Adrenal gland (tissue), 12 donors: ENCODE measurements around the gene MEOX2. TPM values are rescaled to one million over a fixed set of nuclear protein-coding genes. Genes with fewer than 3 reads are reported as not detected.

Source experiments
- DNase-seq, 7 donors: peaks; one replicate each; pipeline ENCODE4 v3.0.0-alpha.2; 2019 to 2020
- H3K27ac ChIP-seq, 5 donors: fragments of 200-600 bp; sonication (generic) in 4 of 5; 1 replicate in 3 of 5; 2 replicates in 2 of 5; pipeline versions ENCODE4 v1.5.1 to v1.8.0; 2016 to 2020; ENCODE audit warnings: mild to moderate bottlenecking in 1 of 5
- H3K27me3 ChIP-seq: fragments of 200-600 bp; 2 replicates; pipeline ENCODE4 v1.8.0; 2021
- H3K36me3 ChIP-seq, 2 donors: fragments of 200-600 bp; replicated peaks in 1 of 2; 1 replicate in 1 of 2; 2 replicates in 1 of 2; pipeline versions ENCODE4 v1.5.1 to v1.8.0; 2018 to 2022
- H3K4me1 ChIP-seq, 2 donors: fragments of 200-600 bp; replicated peaks in 1 of 2; 1 replicate in 1 of 2; 2 replicates in 1 of 2; pipeline versions ENCODE4 v1.5.1 to v1.8.0; 2018 to 2021
- H3K4me3 ChIP-seq, 4 donors: fragments of 200-600 bp; sonication (generic) in 3 of 4; one replicate each; pipeline ENCODE4 v1.5.1; 2016 to 2018
- H3K9me3 ChIP-seq, 3 donors: fragments of 200-600 bp; sonication (generic) in 1 of 3; replicated peaks in 1 of 3; 1 replicate in 2 of 3; 2 replicates in 1 of 3; pipeline versions ENCODE4 v1.5.1 to v1.8.0; 2016 to 2021
- CTCF ChIP-seq, 6 experiments: fragments of 450-650 bp in 4 of 6; fragments of 200-600 bp in 2 of 6; sonication (generic) in 1 of 6; IDR thresholded peaks; 1 replicate in 5 of 6; 2 replicates in 1 of 6; pipeline versions ENCODE4 v1.5.1 to v1.8.0; 2016 to 2021; ENCODE audit warnings: antibody characterized with exemption in 6 of 6, mild to moderate bottlenecking in 2 of 6, moderate library complexity in 1 of 6
- POLR2A ChIP-seq, 2 donors: fragments of 450-650 bp; IDR thresholded peaks; one replicate each; pipeline ENCODE4 v1.6.1; 2017; ENCODE audit warnings: antibody characterized with exemption in 2 of 2, mild to moderate bottlenecking in 2 of 2, moderate library complexity in 1 of 2
- WGBS, 4 donors: extraction: QIAGEN DNeasy Blood & Tissue Kit in 2 of 4; methylation state at CpG; one replicate each; pipeline versions ENCODE4 v1.1.5 to v1.1.7; 2013 to 2017; 5-methylcytosine and 5-hydroxymethylcytosine counted together
- intact Hi-C, 2 donors: fragments of 100-400 bp; cut with DNase I; formaldehyde crosslinking; loops; one replicate each; pipeline versions ENCODE4 v1.14.1 to v1.15.0; 2022 to 2023
- polyA plus RNA-seq, 3 donors: library from polyadenylated mRNA; stranded (reverse); fragments of 200-250 nt in 2 of 3; fragments of 350-450 nt in 1 of 3; fragmentation: Illumina TruSeq in 1 of 3; extraction: RNeasy Lipid Tissue Mini Kit (QIAGEN cat#74804) in 1 of 3; gene quantifications; one replicate each; pipeline ENCODE4 v1.2.3, GENCODE V29; 2013 to 2014
- total RNA-seq, 9 donors: library from RNA; depleted of rRNA in 4 of 9; stranded (reverse); fragments of >200 nt in 4 of 9; fragments of 120-200 nt in 1 of 9; fragmentation: NEBNext Ultra II Directional in 1 of 9; extraction: Animal tissue kit (Norgen Biotek cat#: 25700) in 1 of 9; gene quantifications; one replicate each; pipeline versions ENCODE4 v1.1.0 to v1.2.4, GENCODE V29; 2013 to 2023
- donor health status: healthy with polysubstance abuse.
- donor health status: Bipolar disorder and iron deficiency.
- donor health status: DM: yes; HTN: yes; CAD: no.
- donor health status: DM: no; HTN: no; CAD: no.
- donor health status: DM: no; HTN: no; CAD: no.
- donor health status: DM: yes; HTN: yes; CAD: no.

Gene MEOX2
- total and polyA plus RNA-seq, 12 donors, result 0.14 to 3.0 (median 0.79) TPM; not detected in 2

DNA sequence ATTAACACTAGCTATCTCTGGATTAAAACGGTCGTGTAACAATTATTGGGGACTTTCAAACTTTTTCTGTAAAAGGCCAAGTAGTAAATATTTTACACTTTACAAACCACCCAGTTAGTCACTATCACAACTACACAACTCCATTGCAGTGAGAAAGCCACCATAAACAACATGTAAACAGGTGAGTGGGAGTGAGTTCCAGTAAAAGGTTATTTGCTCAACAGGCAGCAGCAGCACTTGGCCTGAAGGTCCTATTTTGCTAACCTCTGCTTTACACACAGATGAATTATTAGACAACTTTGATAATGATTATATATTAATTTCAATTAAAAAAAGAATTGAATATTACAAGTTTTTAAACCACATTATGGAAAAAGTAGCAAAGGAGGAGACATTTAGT is 108.9 kb downstream of the MEOX2 start:
- TF ChIP-seq CTCF (IDR thresholded peaks at IDR 0.05) (no peak), POLR2A (IDR thresholded peaks at IDR 0.05) (no peak)
- Histone ChIP-seq H3K27ac (no peak overlapping the region), H3K4me1 (no peaks in the 10 kb centered on the region), H3K36me3 (no peaks in the 10 kb centered on the region), H3K9me3 (no peaks in the 10 kb centered on the region), H3K4me3 (no peak overlapping the region), H3K27me3 (no peaks in the 10 kb centered on the region)
- intact Hi-C loops, result no loop called here
- no peak for DNase-seq
- WGBS, 4 donors, result 87 to 93% (median 90%) methylated on average over 2 of the region's 2 CpGs

DNA sequence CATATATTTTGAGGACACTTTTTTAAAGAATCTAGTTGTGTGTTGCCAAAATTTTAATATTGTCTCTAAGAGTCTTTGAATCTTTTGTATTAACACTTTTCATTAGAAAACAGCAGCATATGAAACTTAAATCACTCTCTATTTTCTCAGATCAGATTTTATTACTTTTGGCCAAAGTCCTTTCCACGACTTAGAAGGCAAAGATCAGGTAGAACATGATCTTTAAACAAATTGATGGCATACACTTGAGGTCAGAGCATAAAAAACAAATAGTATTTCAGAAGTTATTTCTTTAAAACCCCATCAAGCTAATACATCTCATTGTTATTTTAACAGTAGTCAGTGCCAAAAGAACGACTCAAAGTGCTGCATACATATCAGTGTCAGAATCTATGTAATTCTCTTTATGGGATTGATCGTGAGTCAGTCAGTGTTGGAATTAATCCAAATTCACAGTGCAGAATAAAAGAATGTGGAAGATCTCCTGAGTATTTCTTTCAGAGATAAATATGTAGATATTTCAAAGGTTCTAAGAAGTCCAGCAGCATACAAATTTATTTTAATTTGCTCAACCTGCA is 115.1 kb downstream of the MEOX2 start:
- intact Hi-C loops, result no loop called here
- no peak for DNase-seq
- Histone ChIP-seq H3K4me1 (no peaks in the 10 kb centered on the region), H3K9me3 (peaks cover 0 to 5% (median 0%) of the 10 kb centered on the region in 3 donors), H3K4me3 (no peak overlapping the region), H3K27me3 (no peaks in the 10 kb centered on the region), H3K27ac (no peak overlapping the region), H3K36me3 (no peaks in the 10 kb centered on the region)
- TF ChIP-seq POLR2A (IDR thresholded peaks at IDR 0.05) (no peak), CTCF (IDR thresholded peaks at IDR 0.05) (no peak)
- WGBS, 4 donors, result 30 to 38% (median 33%) methylated on average over 3 of the region's 3 CpGs

GRCh38 chr7:15567652-15568051 is 118.8 kb downstream of the MEOX2 start:
- WGBS, 4 donors, result 59 to 73% (median 62%) methylated on average over 2 of the region's 2 CpGs
- peaks cover 0 to 5% (median 0%) of the 10 kb centered on the region in 3 donors for H3K9me3 ChIP-seq
- intact Hi-C loops, result no loop called here

DNA sequence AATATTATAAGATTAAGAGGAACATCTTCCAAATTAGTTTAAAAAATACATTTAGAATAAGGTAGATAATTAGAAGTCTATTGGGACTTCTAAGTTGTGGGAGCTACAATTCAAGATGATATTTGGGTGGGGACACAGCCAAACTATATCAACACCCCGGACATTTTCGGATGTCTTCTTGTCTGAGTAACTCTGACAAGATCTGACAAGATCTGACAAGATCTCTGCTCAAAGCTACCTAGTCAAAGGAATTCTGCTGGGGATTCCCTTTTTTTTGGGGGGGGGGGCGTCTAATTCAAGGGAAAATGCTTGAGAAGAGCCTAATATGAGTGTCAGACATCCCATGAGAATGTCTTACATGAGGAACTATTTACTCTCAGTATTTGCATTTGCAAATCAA is 119.4 kb downstream of the MEOX2 start:
- no peaks in the 10 kb centered on the region for H3K36me3 ChIP-seq
- whole genome bisulfite sequencing, 4 donors, result 58 to 72% (median 64%) methylated on average over 3 of the region's 3 CpGs
- intact Hi-C loops, result no loop called here
- H3K27ac ChIP-seq, result no peak overlapping the region
- no peak for DNase-seq
- peaks cover 0 to 5% (median 0%) of the 10 kb centered on the region in 3 donors for H3K9me3 ChIP-seq
- no peak overlapping the region for H3K4me3 ChIP-seq
- H3K27me3 ChIP-seq, result no peaks in the 10 kb centered on the region
- H3K4me1 ChIP-seq, result no peaks in the 10 kb centered on the region
- TF ChIP-seq CTCF (IDR thresholded peaks at IDR 0.05) (no peak), POLR2A (IDR thresholded peaks at IDR 0.05) (no peak)

More at GRCh38 chr7:15567652-15568051, 118.8 kb downstream of the MEOX2 start:
- Histone ChIP-seq H3K4me3 (no peak overlapping the region), H3K36me3 (no peaks in the 10 kb centered on the region), H3K27ac (no peak overlapping the region), H3K27me3 (no peaks in the 10 kb centered on the region), H3K4me1 (no peaks in the 10 kb centered on the region)
- TF ChIP-seq CTCF (IDR thresholded peaks at IDR 0.05) (no peak), POLR2A (IDR thresholded peaks at IDR 0.05) (no peak)
- no peak for DNase-seq
